DMS 273 (cell line): Measurements from ENCODE around the gene RPS6KA3.

Source experiments
- DNase-seq: peaks from one replicate; lab custom pipeline; 2025; ENCODE audit not compliant: unreplicated experiment; lab: John Stamatoyannopoulos, UW

RPS6KA3 gene

GRCh38 chrX:20266810-20267606 lies at the start of gene RPS6KA3:
TSS of gene RPS6KA3 (minus strand) at chrX:20266909. CDS start at chrX:20266632, 277 bp downstream.
- peak; percentile 92 for DNase-seq

- DNase-seq = no peak
These were observed 48.4 kb upstream of the RPS6KA3 start for GRCh38 chrX:20315140-20315539.

GRCh38 chrX:20313899-20314298 lies 47.2 kb upstream of the RPS6KA3 start:
- no peak for DNase-seq

GRCh38 chrX:20312018-20312417 lies 45.3 kb upstream of the RPS6KA3 start:
- DNase-seq = no peak

GRCh38 chrX:20311505-20311904 lies 44.8 kb upstream of the RPS6KA3 start:
- no peak for DNase-seq

GRCh38 chrX:20309806-20310205 lies 43.1 kb upstream of the RPS6KA3 start:
- DNase-seq = no peak

- DNase-seq = no peak
These were observed 40.0 kb upstream of the RPS6KA3 start for GRCh38 chrX:20306668-20307067.

GRCh38 chrX:20300822-20301221 lies 34.1 kb upstream of the RPS6KA3 start:
- no peak for DNase-seq

- no peak for DNase-seq
These were observed 28.2 kb upstream of the RPS6KA3 start for GRCh38 chrX:20294957-20295356.

GRCh38 chrX:20294284-20294683 lies 27.6 kb upstream of the RPS6KA3 start:
- no peak for DNase-seq

GRCh38 chrX:20285511-20285910 lies 18.8 kb upstream of the RPS6KA3 start:
- DNase-seq = no peak

- no peak for DNase-seq
These were observed 18.3 kb upstream of the RPS6KA3 start for GRCh38 chrX:20284992-20285391.

- no peak for DNase-seq
These were observed 17.7 kb upstream of the RPS6KA3 start for GRCh38 chrX:20284444-20284843.

- DNase-seq = no peak
These were observed 14.2 kb upstream of the RPS6KA3 start for GRCh38 chrX:20280938-20281337.

GRCh38 chrX:20274121-20274520 lies 7.4 kb upstream of the RPS6KA3 start:
- no peak for DNase-seq

GRCh38 chrX:20271730-20272129 lies 5.0 kb upstream of the RPS6KA3 start:
- no peak for DNase-seq

- no peak for DNase-seq
These were observed 4.5 kb upstream of the RPS6KA3 start for GRCh38 chrX:20271186-20271585.

- DNase-seq = no peak
These were observed 3.8 kb upstream of the RPS6KA3 start for GRCh38 chrX:20270562-20270890.

GRCh38 chrX:20269848-20270561 lies 3.3 kb upstream of the RPS6KA3 start:
- no peak for DNase-seq

GRCh38 chrX:20267931-20268701 lies 1.4 kb upstream of the RPS6KA3 start:
- peak; percentile 34 for DNase-seq

GRCh38 chrX:20267607-20267930 lies 860 bp upstream of the RPS6KA3 start:
- no peak for DNase-seq
